ENCODE results near the gene UEVLD.

The UEVLD gene

GRCh38 chr11:18495271-18495670, 93.3 kb downstream of the UEVLD start:
- FAIRE-seq = no peak

- FAIRE-seq = no peak
Measured at GRCh38 chr11:18493310-18493709, 95.2 kb downstream of the UEVLD start.

GRCh38 chr11:18492888-18493287, 95.6 kb downstream of the UEVLD start:
- FAIRE-seq = no peak

GRCh38 chr11:18491924-18492323, 96.6 kb downstream of the UEVLD start:
- FAIRE-seq = peak; percentile 5

GRCh38 chr11:18490736-18491485, 97.6 kb downstream of the UEVLD start:
- no peak for FAIRE-seq

GRCh38 chr11:18490319-18490718, 98.2 kb downstream of the UEVLD start:
- no peak for FAIRE-seq

GRCh38 chr11:18485913-18486528, 102.5 kb downstream of the UEVLD start:
- no peak for FAIRE-seq
